ENCODE data around the gene ADARB1.

The ADARB1 gene

DNA sequence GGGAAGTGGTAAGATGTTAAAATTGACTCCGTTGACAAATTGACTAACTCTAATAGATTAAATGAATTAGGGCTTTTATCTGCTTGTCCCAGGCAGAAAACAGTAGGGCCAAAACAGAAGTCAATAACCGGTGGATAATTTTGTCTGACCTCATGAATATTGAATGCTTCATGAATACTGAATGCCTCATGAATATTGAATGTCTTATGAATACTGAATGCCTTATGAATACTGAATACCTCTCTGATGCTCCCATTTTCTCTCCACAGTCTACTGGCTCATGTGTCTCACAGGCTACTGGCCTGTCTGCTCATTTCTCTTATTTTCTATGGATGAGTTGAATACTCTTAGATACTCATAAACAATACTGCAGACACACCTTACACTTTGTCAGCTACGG lies 157.3 kb downstream of the ADARB1 start:
- H3K4me1 ChIP-seq (ENCODE audit: control insufficient read depth, insufficient read depth, low read length): no peaks in the 10 kb centered on the region
- ChIA-PET CTCF (interaction anchor here (0.6 to 1.0 kb wide), 2 partner anchors 78 to 176 kb away, joined by 3 to 4 read pairs; no protein-coding TSS in a partner anchor), POLR2A (no interaction called here)
- H3K9me3 ChIP-seq (ENCODE audit: control insufficient read depth, insufficient read depth, low read depth, low read length): no peaks in the 10 kb centered on the region
- H3K4me3 ChIP-seq (ENCODE audit: low read depth, low read length): no peak overlapping the region
- TF ChIP-seq ZNF184 (tag by site-specific recombination; IDR thresholded peaks at IDR 0.05): no peak
- TF ChIP-seq ZNF239 (tag by site-specific recombination; IDR thresholded peaks at IDR 0.05): no peak
- no peak for TF ChIP-seq MEIS1 (CRISPR knock-in tag; IDR thresholded peaks at IDR 0.05; ENCODE audit: borderline replicate concordance)
- no peak for TF ChIP-seq ZSCAN30 (tag by site-specific recombination; IDR thresholded peaks at IDR 0.05)
- TF ChIP-seq ZNF175 (tag by site-specific recombination; IDR thresholded peaks at IDR 0.05): no peak
- TF ChIP-seq, protein P1, sequence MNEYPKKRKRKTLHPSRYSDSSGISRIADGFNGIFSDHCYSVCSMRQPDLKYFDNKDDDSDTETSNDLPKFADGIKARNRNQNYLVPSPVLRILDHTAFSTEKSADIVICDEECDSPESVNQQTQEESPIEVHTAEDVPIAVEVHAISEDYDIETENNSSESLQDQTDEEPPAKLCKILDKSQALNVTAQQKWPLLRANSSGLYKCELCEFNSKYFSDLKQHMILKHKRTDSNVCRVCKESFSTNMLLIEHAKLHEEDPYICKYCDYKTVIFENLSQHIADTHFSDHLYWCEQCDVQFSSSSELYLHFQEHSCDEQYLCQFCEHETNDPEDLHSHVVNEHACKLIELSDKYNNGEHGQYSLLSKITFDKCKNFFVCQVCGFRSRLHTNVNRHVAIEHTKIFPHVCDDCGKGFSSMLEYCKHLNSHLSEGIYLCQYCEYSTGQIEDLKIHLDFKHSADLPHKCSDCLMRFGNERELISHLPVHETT (tag by site-specific recombination; IDR thresholded peaks at IDR 0.05): no peak
- TF ChIP-seq ZNF791 (tag by site-specific recombination; IDR thresholded peaks at IDR 0.05): no peak
- TF ChIP-seq ZNF114 (tag by site-specific recombination; IDR thresholded peaks at IDR 0.05): no peak
- TF ChIP-seq, protein P2, sequence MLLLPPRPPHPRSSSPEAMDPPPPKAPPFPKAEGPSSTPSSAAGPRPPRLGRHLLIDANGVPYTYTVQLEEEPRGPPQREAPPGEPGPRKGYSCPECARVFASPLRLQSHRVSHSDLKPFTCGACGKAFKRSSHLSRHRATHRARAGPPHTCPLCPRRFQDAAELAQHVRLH (tag by site-specific recombination; IDR thresholded peaks at IDR 0.05): no peak
- no peak for TF ChIP-seq MYNN (tag by site-specific recombination; IDR thresholded peaks at IDR 0.05; ENCODE audit: borderline replicate concordance)
- TF ChIP-seq ZBTB17 (tag by site-specific recombination; IDR thresholded peaks at IDR 0.05): no peak
- TF ChIP-seq ZNF157 (tag by site-specific recombination; IDR thresholded peaks at IDR 0.05): no peak
- no peak for TF ChIP-seq ZNF416 (tag by site-specific recombination; IDR thresholded peaks at IDR 0.05)
- no peak for TF ChIP-seq SCRT1 (tag by site-specific recombination; IDR thresholded peaks at IDR 0.05; ENCODE audit: borderline replicate concordance)
- TF ChIP-seq, protein P3, sequence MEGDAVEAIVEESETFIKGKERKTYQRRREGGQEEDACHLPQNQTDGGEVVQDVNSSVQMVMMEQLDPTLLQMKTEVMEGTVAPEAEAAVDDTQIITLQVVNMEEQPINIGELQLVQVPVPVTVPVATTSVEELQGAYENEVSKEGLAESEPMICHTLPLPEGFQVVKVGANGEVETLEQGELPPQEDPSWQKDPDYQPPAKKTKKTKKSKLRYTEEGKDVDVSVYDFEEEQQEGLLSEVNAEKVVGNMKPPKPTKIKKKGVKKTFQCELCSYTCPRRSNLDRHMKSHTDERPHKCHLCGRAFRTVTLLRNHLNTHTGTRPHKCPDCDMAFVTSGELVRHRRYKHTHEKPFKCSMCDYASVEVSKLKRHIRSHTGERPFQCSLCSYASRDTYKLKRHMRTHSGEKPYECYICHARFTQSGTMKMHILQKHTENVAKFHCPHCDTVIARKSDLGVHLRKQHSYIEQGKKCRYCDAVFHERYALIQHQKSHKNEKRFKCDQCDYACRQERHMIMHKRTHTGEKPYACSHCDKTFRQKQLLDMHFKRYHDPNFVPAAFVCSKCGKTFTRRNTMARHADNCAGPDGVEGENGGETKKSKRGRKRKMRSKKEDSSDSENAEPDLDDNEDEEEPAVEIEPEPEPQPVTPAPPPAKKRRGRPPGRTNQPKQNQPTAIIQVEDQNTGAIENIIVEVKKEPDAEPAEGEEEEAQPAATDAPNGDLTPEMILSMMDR (tag by site-specific recombination; IDR thresholded peaks at IDR 0.05): no peak
- TF ChIP-seq REPIN1 (tag by site-specific recombination; IDR thresholded peaks at IDR 0.05; ENCODE audit: low read depth): no peak
- H3K27ac ChIP-seq (ENCODE audit: extremely low read depth, low read depth, low read length): no peak overlapping the region
- no peaks in the 10 kb centered on the region for H3K36me3 ChIP-seq (ENCODE audit: control insufficient read depth in 2 of 2, insufficient read depth in 1 of 2, low read length in 2 of 2)

- POLR2A ChIA-PET: no interaction called here
- CTCF ChIA-PET: interaction anchor here (1.3 to 3.1 kb wide), 4 partner anchors 18 to 96 kb away, joined by 3 to 11 read pairs (median 4); no protein-coding TSS in a partner anchor
- Histone ChIP-seq H3K27ac (ENCODE audit: extremely low read depth, low read depth, low read length) (no peak overlapping the region), H3K36me3 (ENCODE audit: control insufficient read depth in 2 of 2, insufficient read depth in 1 of 2, low read length in 2 of 2) (no peaks in the 10 kb centered on the region), H3K4me1 (ENCODE audit: control insufficient read depth, insufficient read depth, low read length) (no peaks in the 10 kb centered on the region), H3K9me3 (ENCODE audit: control insufficient read depth, insufficient read depth, low read depth, low read length) (no peaks in the 10 kb centered on the region), H3K4me3 (ENCODE audit: low read depth, low read length) (no peak overlapping the region)
- no peak for TF ChIP-seq ZNF404 (tag by site-specific recombination; IDR thresholded peaks at IDR 0.05)
- TF ChIP-seq ZNF37A (tag by site-specific recombination; IDR thresholded peaks at IDR 0.05): no peak
- TF ChIP-seq ZNF792 (tag by site-specific recombination; IDR thresholded peaks at IDR 0.05): no peak
- TF ChIP-seq ZNF623 (tag by site-specific recombination; IDR thresholded peaks at IDR 0.05): no peak
- no peak for TF ChIP-seq ZNF394 (tag by site-specific recombination; IDR thresholded peaks at IDR 0.05; ENCODE audit: borderline replicate concordance)
- no peak for TF ChIP-seq ZNF704 (tag by site-specific recombination; IDR thresholded peaks at IDR 0.05)
- TF ChIP-seq ZNF138 (tag by site-specific recombination; IDR thresholded peaks at IDR 0.05; ENCODE audit: borderline replicate concordance): no peak
- TF ChIP-seq ZNF248 (tag by site-specific recombination; IDR thresholded peaks at IDR 0.05): no peak
- TF ChIP-seq, protein P4, sequence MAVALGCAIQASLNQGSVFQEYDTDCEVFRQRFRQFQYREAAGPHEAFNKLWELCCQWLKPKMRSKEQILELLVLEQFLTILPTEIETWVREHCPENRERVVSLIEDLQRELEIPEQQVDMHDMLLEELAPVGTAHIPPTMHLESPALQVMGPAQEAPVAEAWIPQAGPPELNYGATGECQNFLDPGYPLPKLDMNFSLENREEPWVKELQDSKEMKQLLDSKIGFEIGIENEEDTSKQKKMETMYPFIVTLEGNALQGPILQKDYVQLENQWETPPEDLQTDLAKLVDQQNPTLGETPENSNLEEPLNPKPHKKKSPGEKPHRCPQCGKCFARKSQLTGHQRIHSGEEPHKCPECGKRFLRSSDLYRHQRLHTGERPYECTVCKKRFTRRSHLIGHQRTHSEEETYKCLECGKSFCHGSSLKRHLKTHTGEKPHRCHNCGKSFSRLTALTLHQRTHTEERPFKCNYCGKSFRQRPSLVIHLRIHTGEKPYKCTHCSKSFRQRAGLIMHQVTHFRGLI (tag by site-specific recombination; IDR thresholded peaks at IDR 0.05): no peak
- no peak for TF ChIP-seq ZNF324 (tag by site-specific recombination; IDR thresholded peaks at IDR 0.05)
- no peak for TF ChIP-seq ZNF24 (tag by site-specific recombination; IDR thresholded peaks at IDR 0.05)
- TF ChIP-seq ZNF48 (tag by site-specific recombination; IDR thresholded peaks at IDR 0.05): no peak
- TF ChIP-seq, protein P5, sequence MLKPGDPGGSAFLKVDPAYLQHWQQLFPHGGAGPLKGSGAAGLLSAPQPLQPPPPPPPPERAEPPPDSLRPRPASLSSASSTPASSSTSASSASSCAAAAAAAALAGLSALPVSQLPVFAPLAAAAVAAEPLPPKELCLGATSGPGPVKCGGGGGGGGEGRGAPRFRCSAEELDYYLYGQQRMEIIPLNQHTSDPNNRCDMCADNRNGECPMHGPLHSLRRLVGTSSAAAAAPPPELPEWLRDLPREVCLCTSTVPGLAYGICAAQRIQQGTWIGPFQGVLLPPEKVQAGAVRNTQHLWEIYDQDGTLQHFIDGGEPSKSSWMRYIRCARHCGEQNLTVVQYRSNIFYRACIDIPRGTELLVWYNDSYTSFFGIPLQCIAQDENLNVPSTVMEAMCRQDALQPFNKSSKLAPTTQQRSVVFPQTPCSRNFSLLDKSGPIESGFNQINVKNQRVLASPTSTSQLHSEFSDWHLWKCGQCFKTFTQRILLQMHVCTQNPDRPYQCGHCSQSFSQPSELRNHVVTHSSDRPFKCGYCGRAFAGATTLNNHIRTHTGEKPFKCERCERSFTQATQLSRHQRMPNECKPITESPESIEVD (tag by site-specific recombination; IDR thresholded peaks at IDR 0.05): no peak
- TF ChIP-seq FEZF1 (tag by site-specific recombination; IDR thresholded peaks at IDR 0.05): no peak
- no peak for TF ChIP-seq ZNF830 (tag by site-specific recombination; IDR thresholded peaks at IDR 0.05; ENCODE audit: low read depth)
Measured at GRCh38 chr21:45234127-45234526, 159.7 kb downstream of the ADARB1 start.
